GM19452 (cell line): ENCODE data around the gene INVS.
"Not testable (repeated sequence)": the region's sequence is repeated elsewhere in the genome, so short reads cannot be mapped to it uniquely, and the experiment has no call there.

Source experiments
- ATAC-seq: cut with Tn5 transposase; IDR thresholded peaks from one replicate; pipeline ENCODE4 v1.9.1; 2021; ENCODE audit not compliant: unreplicated experiment

The INVS gene

DNA sequence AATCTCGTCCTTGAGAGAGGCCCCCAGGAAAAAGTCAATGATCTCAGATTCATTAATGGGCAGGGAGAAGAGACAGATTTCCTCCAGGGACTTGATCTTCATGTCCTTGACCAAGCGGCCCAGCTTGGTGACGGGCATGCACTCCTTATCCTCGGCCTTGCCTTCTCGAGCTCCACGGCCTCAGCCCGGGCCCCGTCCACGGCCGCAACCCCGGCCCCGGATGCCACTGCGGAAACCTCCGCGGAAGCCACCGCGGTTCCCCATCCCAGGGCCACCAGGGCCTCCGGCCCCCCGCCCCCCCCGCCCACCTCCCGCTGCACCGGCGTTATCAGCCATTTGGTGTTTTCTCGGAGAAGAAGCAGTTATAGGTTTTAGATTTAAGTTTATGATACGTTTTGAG, 18.3 kb downstream of the INVS start:
- no peak for ATAC-seq

DNA sequence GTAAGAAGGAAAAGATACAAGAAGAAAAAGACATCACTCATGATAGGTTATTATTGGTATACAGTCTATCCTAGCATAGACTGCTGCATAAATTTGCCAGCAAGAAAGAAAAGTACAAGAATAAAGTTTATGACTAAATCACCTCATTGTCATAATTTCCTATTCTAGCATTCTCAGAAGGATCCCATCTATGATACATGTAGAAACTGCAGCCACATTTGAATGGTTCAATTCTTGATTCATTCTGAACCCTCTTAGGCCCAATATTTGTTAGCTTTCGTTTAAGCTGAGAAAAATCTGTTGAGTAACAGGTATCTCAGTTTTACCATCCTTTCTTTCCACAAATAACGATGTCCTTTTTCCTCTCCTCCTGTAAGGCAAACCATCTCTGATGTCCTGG, 21.2 kb downstream of the INVS start:
- ATAC-seq = no peak

DNA sequence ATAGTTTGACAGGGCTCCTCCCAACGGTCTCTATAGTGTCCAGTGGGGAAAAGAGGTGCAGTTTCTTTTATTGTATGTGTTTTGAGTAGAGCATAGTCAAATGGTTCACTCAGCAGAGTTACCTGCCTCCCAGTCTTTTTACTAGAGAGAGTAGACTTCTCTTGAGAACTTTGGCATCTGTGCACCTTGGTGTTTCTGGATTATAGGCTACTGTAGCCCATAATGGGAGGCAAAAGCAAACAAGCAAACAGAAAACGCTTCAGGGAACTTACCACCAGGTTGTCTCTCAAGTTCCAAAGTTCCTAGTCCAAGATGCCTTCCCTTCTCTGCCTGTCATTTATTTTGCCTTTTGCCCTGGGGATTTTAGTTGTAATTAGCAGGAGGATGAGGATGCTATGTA, 26.2 kb downstream of the INVS start:
- no peak for ATAC-seq

DNA sequence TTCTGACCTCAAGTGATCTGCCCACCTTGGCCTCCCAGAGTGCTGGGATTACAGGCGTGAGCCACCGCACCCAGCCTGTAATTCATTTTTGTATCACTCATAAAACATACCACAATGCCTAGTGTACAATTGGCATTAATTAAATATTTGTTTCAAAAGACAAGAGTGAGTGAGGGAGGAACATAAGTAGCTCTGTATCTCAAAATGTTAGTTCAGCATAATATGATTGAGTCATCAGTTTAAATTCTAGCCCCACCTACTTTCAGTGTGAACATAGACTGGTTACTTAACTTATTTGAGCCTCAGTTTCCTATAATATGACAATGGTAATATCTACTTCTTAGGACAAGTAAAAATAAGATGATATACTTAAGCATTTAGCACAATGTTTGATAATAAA, 26.9 kb downstream of the INVS start:
- ATAC-seq = no peak

DNA sequence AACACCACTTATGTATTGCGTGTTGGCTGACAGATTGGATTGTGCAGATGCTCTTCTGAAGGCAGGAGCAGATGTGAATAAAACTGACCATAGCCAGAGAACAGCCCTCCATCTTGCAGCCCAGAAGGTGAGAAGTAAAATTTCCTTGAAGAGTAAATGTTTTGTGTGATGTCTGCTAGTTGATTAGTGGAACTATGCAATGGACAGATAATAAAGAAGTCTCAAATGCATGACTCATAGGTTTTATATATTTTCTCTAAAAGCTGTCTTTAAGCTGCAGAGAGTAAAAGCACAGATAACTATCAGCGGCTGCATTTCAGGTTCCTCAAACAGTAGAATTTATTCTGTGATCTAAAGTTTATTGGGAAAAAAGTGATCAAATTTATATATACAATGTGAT, 27.4 kb downstream of the INVS start:
- ATAC-seq = no peak

DNA sequence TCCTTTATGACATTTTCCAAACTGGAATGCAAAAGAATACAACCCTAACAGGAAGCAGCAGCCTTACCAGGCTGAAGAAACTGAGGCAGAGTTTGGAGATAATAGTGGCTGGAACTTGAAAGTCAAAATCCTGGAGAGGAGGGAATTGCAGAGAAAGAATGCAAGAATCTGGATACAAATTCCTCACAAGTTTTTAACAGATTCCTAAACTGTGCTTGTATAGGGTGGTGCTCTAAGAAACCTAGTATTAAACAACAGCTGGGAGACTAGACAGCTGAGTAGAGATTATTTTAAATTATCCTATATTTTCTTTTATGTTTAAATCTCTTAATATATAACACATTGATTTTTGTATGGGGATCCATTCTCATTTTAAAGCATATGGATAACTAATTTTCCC, 30.7 kb downstream of the INVS start:
- no peak for ATAC-seq

DNA sequence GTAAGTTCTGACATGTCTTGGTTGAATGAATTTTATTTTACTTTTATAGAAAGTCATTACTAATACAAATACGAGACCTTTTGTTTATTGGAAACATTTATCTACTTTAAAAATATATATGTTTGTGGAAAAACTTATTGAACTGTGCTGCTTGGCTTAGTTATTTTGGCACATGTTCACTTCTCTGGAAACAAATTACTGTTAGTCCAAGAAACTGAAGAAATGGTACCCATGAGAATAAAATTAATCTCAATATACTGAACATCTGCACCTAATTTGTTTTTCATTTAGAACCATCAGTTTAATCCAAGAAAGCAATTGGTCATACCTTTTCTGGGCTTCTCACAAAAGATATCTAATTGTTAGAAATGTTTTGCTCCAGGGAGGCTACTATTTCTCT, 32.2 kb downstream of the INVS start:
- ATAC-seq = no peak

DNA sequence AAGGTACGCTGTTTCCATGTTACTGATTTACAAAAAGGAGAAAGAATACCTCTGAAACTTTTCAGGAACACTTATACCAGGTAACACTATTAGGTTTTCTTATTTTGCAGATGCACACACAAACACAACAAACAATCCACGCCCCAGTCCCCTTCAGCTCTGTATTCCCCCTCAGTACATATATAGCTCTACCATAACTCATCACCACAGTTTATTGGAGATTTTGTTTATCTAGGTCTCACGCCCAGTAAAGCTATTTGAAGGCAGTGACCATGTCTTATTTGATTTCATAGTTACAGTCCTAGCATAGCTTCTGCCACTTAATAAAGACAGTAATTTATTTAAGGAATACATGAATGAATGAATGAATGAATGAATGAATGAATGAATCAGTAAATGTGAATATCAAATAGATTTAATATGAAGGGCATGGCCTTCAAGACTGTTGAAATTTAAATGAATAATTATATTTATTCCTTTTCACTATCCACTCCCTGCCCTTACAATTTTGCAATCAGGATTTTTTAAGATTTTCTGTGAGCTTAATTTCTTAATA, 32.9 kb downstream of the INVS start:
- no peak for ATAC-seq

DNA sequence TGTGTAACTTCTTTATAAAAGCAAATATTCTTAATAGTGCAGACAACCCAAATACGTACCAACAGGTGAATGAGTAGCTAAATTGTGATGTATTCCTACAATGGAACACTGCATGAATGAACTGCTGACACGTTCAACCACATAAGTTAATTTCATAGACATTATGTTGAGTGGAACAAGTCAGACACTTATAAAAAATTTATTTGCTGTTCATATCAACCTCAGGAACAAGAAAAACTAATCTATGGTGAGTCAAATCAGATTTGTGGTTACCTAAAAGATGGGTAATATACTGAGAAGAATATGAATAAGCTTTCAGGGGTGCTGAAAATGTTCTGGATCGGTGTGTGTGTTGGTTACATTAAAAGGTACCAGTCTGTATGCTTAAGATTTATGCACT, 35.7 kb downstream of the INVS start:
- ATAC-seq = no peak

DNA sequence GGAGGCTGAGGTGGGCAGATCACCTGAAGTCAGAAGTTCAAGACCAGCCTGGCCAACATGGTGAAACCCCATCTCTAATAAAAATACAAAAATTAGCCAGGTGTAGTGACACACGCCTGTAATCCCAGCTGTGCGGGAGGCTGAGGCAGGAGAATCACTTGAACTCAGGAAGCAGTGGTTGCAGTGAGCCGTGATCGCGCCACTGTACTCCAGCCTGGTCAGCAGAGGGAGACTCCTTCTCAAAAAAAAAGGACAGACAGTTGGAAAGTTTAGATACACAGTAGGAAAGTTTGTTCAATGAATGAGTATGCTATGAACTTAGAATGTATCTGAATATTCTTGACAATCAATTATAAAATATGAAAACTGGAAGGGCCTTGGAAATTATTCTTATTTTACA, 37.8 kb downstream of the INVS start:
- not testable (repeated sequence) for ATAC-seq

DNA sequence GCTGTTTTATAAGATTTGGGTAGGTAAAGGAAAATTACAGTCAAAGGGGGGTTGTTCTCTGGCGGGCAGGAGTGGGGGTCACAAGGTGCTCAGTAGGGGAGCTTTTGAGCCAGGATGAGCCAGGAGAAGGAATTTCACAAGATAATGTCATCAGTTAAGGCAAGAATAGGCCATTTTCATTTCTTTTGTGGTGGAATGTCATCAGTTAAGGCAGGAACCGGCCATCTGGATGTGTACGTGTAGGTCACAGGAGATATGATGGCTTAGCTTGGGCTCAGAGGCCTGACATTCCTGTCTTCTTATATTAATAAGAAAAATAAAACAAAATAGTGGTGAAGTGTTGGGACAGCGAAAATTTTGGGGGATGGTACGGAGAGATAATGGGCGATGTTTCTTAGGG, 41.3 kb downstream of the INVS start:
- not testable (repeated sequence) for ATAC-seq

DNA sequence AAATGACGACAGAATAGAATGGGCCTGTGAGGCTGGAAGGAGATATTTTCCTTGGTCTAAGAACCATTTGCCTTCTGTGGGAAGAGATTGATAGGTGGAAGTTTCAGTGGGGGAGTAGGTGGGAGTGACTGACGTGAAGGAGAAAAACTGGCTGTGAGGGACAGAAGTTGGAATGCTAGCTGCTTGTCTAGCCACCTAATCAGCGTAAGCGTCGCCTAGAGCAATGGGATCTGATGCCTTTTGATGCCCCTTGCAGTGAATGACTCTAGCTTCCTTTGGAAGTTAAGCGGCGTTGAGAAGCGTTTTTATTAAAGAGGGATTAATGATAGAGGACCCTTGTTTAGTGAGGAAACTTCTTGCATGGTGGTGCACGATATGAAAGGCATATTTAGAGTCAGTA, 42.8 kb downstream of the INVS start:
- ATAC-seq = not testable (repeated sequence)

DNA sequence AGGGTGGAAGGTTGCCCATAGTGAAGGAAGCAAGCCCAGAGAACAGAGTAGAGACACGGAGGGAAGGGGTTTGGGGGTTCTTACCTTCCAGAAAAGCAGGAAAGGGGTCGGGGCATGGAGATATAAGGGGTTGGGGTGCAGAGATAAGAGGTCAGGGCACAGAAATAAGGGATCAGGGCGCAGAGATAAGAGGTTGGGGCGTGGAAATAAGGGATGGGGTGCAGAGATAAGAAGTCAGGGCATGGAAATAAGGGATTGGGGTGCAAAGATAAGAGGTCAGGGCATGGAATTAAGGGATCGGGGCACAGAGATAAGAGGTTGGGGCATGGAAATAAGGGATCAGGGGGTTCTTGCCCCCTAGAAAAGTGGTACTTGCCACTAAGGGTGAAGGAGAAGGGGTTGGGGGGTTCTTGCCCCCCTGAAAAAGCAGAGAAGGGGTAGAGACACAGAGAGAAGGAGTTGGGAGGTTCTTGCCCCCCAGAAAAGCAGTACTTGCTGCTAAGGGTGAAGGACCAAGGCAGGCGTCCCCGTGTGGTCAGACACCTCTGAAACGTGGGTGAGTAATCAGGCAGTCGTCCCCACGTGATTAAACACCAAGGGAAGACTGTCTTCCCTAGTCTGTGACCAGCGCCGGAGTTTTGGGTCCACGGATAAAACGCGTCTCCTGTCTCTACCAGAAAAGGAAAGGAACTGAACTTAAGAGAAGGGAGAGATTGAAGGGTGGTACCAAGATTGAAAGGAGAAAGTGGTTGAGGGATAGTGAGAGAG, 46.3 kb downstream of the INVS start:
- not testable (repeated sequence) for ATAC-seq

DNA sequence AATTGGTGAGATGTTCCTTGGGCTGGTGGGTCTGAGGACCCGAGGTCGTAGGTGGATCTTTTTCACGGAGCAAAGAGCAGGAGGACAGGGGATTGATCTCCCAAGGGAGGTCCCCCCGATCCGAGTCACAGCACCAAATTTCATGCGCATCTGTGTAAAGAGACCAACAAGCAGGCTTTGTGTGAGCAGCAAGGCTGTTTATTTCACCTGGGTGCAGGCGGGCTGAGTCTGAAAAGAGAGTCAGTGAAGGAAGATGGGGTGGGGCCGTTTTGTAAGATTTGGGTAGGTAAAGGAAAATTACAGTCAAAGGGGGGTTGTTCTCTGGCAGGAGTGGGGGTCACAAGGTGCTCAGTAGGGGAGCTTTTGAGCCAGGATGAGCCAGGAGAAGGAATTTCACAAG, 46.9 kb downstream of the INVS start:
- ATAC-seq = not testable (repeated sequence)

DNA sequence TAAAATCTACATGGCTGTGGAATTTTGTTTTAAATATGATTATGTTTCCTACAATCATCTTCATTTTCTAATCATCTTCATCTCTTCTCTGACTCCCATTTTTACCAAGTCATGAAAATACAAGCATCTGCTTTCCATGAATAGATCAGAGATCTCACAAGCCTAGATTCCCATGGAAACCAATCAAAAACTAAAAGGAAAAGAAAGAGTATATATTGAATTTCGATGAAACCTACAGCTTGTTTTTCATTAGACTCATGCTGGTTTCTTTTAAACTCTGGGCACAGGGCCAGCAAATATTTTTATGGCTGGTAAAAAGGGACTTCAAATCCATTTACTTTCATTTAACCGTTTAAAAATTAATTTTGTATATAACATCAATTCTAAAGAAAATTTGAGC, 51.2 kb downstream of the INVS start:
- ATAC-seq = no peak

DNA sequence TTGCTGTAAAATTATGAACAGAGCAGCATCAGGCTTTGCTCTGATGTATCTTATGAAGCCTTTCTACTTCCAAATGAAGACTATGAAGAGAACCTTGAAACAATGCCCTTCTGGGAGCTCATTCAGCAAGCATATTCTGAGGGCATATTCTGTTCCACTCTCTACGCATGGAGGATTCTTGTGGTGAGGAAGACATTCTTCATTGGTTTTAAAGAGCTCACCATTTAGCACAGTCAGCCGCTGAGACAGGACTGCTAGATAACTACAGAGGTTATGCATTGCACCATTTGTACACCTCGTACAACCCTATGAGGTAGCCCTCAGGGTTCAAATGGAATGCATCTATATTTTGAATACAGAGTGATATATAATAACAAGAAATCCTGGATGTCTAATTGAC, 61.0 kb downstream of the INVS start:
- ATAC-seq = no peak

DNA sequence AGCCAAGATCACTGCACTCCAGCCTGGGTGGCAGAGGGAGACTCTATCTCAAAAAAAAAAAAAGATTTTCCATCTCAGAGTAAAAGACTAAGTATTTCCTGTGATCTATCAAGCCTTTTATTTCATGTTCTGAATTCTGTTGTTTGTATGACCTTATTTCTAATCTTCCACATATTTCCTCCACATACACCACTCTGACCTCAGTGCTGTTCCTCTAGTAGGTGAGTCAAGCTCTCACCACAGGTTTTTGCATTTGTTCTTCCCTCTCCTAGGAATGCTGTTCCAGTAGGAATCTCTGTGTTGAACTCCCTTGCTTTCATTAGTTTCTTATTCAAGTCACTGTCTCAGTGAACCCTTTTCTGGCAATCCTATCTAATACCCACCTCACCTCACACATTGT, 68.1 kb downstream of the INVS start:
- no peak for ATAC-seq

DNA sequence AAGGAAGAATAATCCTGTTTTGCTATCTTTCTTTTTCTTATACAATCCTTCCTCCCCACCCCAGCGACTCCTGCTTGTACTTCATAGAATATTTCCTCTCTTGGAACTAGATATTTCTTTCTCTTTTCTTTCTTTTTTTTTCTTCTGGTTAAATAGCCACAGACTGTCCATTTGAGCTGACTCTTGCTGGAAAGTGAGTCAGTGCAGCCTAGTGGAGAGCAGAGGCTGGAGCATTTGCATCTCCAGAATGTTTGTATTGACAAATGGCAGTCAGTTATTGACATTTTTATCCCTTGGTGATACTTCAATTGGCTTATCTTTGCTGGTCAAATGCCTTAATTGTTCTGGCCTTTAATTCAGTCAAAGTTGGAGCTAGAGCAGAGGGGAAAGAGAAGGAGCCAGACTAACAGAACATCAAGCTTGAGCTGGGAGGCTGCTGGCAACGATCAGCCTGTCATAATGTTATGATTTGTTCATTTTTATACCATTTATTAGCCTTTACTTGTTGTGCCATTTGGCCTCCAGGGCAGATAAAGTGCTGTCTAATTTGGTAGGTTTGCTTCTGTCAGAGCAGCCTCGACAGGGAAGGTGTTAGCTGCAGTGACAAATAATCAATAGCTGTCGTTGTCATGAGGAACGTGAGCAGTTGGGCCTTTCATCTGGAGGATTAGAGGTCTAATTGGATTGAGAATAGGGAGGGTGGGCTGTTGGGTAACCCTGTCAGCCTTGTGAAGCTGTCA, 69.0 kb downstream of the INVS start:
- ATAC-seq = no peak

DNA sequence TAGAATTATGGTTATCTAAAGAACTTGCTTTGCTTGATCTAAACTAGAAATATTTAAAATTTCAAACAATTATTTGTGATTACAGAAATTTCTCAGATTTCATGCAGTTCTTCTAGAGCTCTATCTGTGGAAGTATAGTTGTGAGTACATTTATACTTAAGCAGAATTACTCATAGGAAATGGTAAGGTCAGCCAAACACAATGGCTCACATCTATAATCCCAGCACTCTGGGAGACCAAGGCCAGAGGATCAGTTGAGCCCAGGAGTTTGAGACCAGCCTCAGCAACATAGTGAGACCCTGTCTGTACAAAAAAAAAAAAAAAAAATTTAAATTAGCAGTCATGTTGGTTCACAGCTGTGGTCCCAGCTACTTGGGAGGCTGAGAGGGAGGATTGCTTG, 71.0 kb downstream of the INVS start:
- no peak for ATAC-seq

DNA sequence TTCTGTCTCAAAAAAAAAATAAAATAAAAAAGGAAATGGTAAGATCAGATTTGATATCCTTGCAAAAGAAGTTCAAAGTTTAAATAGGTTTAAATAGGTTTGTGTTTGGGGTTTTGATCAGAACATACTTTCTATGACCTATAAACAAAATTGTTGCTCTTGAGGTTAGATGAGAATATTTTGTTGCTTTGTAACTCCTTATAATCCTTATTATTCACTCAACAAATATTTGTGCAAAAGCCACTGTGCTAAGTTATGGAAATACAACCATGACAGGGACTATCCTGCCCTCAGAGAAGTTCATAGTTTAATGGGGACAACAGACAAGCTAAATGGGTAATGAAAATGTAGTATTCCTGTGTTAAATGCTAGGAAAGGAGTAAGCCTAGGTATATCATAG, 71.5 kb downstream of the INVS start:
- no peak for ATAC-seq

DNA sequence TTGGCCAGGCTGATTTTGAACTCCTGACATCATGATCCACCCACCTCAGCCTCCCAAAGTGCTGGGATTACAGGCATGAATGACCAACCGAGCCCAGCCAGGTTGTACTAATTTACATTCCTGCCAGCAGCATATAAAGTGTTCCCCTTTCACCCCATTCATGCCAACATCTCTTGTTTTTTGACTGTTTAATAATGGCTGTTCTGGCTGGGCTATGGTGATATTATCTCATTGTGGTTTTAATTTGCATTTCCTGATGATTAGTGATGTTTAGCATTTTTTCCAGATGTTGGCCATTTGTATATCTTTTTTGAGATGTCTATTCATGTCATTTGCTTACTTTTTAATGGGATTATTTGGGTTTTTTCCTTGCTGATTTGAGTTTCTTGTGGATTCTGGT, 87.3 kb downstream of the INVS start:
- no peak for ATAC-seq

DNA sequence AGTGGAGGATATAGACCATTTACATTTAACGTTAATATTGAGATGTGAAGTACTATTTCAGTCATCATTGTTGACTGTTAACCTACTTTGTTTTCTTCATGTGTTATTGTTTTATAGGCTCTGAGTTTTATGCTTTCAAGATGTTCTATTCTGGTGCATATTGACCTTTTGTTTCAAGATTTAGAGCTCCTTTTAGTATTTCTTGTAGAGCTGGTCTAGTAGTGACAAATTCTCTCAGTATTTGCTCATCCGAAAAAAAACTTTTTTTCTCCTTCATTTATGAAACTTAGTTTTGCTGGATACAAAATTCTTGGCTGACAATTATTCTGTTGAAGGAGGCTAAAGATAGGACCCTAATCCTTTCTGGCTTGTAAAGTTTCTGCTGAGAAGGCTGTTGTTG, 91.3 kb downstream of the INVS start:
- no peak for ATAC-seq
